ENCODE results near the gene GSTO1.

Gene GSTO1

GRCh38 chr10:104250371-104250770 is 4.3 kb upstream of the GSTO1 start:
- no peak for DNase-seq (ENCODE audit: low read depth in 2 of 2)

GRCh38 chr10:104251443-104251842 is 3.2 kb upstream of the GSTO1 start:
- DNase-seq (ENCODE audit: low read depth in 2 of 2) = no peak

- no peak for DNase-seq (ENCODE audit: low read depth in 2 of 2)
These were observed 2.3 kb upstream of the GSTO1 start for GRCh38 chr10:104252368-104252767.

- no peak for DNase-seq (ENCODE audit: low read depth in 2 of 2)
These were observed 1.6 kb upstream of the GSTO1 start for GRCh38 chr10:104253106-104253505.

- DNase-seq (ENCODE audit: low read depth in 2 of 2) = no peak
These were observed 884 bp upstream of the GSTO1 start for GRCh38 chr10:104253606-104254410.

- DNase-seq (ENCODE audit: low read depth in 2 of 2) = no peak
These were observed 754 bp downstream of the GSTO1 start for GRCh38 chr10:104255311-104255981.

- no peak for DNase-seq (ENCODE audit: low read depth in 2 of 2)
These were observed 1.8 kb downstream of the GSTO1 start for GRCh38 chr10:104256335-104256961.

- DNase-seq (ENCODE audit: low read depth in 2 of 2) = no peak
These were observed 2.5 kb downstream of the GSTO1 start for GRCh38 chr10:104257235-104257634.

- no peak for DNase-seq (ENCODE audit: low read depth in 2 of 2)
These were observed 3.5 kb downstream of the GSTO1 start for GRCh38 chr10:104258209-104258608.

GRCh38 chr10:104259456-104259855 is 4.8 kb downstream of the GSTO1 start:
- no peak for DNase-seq (ENCODE audit: low read depth in 2 of 2)

- no peak for DNase-seq (ENCODE audit: low read depth in 2 of 2)
These were observed 5.5 kb downstream of the GSTO1 start for GRCh38 chr10:104259999-104260774.

- DNase-seq (ENCODE audit: low read depth in 2 of 2) = no peak
These were observed 6.1 kb downstream of the GSTO1 start for GRCh38 chr10:104260775-104261115.

GRCh38 chr10:104262055-104262454 is 7.4 kb downstream of the GSTO1 start:
- DNase-seq (ENCODE audit: low read depth in 2 of 2) = no peak

- DNase-seq (ENCODE audit: low read depth in 2 of 2) = no peak
These were observed 10.1 kb downstream of the GSTO1 start for GRCh38 chr10:104264783-104265182.

GRCh38 chr10:104267721-104268404 is 13.2 kb downstream of the GSTO1 start:
- DNase-seq (ENCODE audit: low read depth in 2 of 2) = peak; percentile 16 to 36

- DNase-seq (ENCODE audit: low read depth in 2 of 2) = peak in 1 of 2 donors; percentile 14
These were observed 13.7 kb downstream of the GSTO1 start for GRCh38 chr10:104268405-104268712.

- DNase-seq (ENCODE audit: low read depth in 2 of 2) = peak; percentile 98 to 99
These were observed 14.3 kb downstream of the GSTO1 start, which contains the start of gene GSTO2 for GRCh38 chr10:104268713-104269645. TSS of gene GSTO2 (plus strand) at chr10:104269184. CDS start at chr10:104274916, 5,732 bp downstream.

- no peak for DNase-seq (ENCODE audit: low read depth in 2 of 2)
These were observed 18.6 kb downstream of the GSTO1 start for GRCh38 chr10:104273286-104273685.

- DNase-seq (ENCODE audit: low read depth in 2 of 2) = no peak
These were observed 19.3 kb downstream of the GSTO1 start for GRCh38 chr10:104273899-104274575.
